Upper lobe of right lung (tissue), 1 donor: ENCODE results near the gene VASN. TPM values are rescaled to one million over a fixed set of nuclear protein-coding genes. Genes with fewer than 3 reads are reported as not detected.
"Not testable (repeated sequence)": the region's sequence is repeated elsewhere in the genome, so short reads cannot be mapped to it uniquely, and the experiment has no call there.

Experiments
- ATAC-seq: fragments of 200-7000 bp; cut with Tn5 transposase; one replicate; pipeline ENCODE4 v1.9.1; 2020; ENCODE audit warnings: mild to moderate bottlenecking, moderate library complexity
- DNase-seq: peaks from one replicate; pipeline ENCODE4 v3.0.0-alpha.2; 2020
- H3K27ac ChIP-seq: fragments of 200-600 bp; one replicate; pipeline ENCODE4 v1.8.0; 2022
- H3K27me3 ChIP-seq: fragments of 200-600 bp; one replicate; pipeline ENCODE4 v1.8.0; 2022; ENCODE audit warnings: mild to moderate bottlenecking
- H3K36me3 ChIP-seq: fragments of 200-600 bp; one replicate; pipeline ENCODE4 v1.8.0; 2022
- H3K4me1 ChIP-seq: fragments of 200-600 bp; one replicate; pipeline ENCODE4 v1.8.0; 2022
- H3K4me3 ChIP-seq: fragments of 200-600 bp; one replicate; pipeline ENCODE4 v1.8.0; 2022; ENCODE audit warnings: mild to moderate bottlenecking
- H3K9me3 ChIP-seq: fragments of 200-600 bp; one replicate; pipeline ENCODE4 v1.8.0; 2022
- intact Hi-C: fragments of 100-400 bp; cut with DNase I; formaldehyde crosslinking; loops from one replicate; pipeline ENCODE4 v1.11.0; 2022
- total RNA-seq: library from RNA; stranded (reverse); fragmentation: NEBNext Ultra II Directional; extraction: Animal tissue kit (Norgen Biotek cat#: 25700); gene quantifications from one replicate; pipeline ENCODE4 v1.2.1, GENCODE V29; 2021
- TF ChIP-seq, protein P1 (sequence below): fragments of 200-600 bp; IDR thresholded peaks from one replicate; pipeline ENCODE4 v1.8.0; 2022; ENCODE audit warnings: antibody characterized with exemption
- donor health status: DM: no; HTN: yes; CAD: no; lungs with severe emphysema.

The VASN gene
- total RNA-seq, 1 donor from 2014 or later, result 20.3 TPM

DNA sequence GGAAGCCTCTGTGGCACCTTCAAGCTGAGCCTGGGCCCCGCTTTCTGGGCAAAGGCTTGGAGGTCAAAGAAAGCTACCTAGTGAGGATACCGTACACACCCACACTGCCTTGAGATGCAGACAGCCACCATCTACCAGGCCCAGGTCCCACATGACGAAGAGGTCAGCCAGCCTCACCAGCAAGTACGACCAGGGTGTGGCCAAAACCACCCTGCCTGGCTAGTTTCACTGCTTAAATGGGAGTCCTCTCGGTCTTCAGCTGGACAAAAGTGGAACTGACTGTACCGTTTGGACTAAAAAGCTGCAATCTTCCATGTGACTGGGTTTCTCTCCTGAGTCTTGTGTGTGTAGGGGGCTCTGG, 21.6 kb downstream of the VASN start:
- Histone ChIP-seq H3K27me3 (no peaks in the 10 kb centered on the region), H3K9me3 (no peaks in the 10 kb centered on the region), H3K27ac (peak overlapping the region; percentile 63), H3K4me3 (no peak overlapping the region), H3K4me1 (peaks cover 15% of the 10 kb centered on the region), H3K36me3 (peaks cover 18% of the 10 kb centered on the region)
- intact Hi-C loops, result no loop called here
- DNase-seq, result no peak
- TF ChIP-seq, protein P1, sequence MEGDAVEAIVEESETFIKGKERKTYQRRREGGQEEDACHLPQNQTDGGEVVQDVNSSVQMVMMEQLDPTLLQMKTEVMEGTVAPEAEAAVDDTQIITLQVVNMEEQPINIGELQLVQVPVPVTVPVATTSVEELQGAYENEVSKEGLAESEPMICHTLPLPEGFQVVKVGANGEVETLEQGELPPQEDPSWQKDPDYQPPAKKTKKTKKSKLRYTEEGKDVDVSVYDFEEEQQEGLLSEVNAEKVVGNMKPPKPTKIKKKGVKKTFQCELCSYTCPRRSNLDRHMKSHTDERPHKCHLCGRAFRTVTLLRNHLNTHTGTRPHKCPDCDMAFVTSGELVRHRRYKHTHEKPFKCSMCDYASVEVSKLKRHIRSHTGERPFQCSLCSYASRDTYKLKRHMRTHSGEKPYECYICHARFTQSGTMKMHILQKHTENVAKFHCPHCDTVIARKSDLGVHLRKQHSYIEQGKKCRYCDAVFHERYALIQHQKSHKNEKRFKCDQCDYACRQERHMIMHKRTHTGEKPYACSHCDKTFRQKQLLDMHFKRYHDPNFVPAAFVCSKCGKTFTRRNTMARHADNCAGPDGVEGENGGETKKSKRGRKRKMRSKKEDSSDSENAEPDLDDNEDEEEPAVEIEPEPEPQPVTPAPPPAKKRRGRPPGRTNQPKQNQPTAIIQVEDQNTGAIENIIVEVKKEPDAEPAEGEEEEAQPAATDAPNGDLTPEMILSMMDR, result no peak
- peak; percentile 77 for ATAC-seq

DNA sequence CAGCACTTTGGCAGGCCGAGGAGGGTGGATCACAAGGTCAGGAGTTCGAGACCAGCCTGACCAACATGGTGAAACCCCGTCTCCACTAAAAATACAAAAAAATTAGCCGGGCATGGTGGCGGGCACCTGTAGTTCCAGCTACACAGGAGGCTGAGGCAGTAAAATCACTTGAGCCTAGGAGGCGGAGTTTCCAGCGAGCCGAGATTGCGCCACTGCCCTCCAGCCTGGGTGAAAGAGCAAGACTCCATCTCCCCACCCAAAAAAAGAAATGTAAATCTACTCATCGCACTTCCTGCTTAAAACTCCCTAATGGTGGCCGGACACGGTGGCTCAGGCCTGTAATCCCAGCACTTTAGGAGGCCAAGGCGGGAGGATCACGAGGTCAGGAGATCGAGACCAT, 22.2 kb downstream of the VASN start:
- H3K36me3 ChIP-seq, result peaks cover 18% of the 10 kb centered on the region
- H3K27me3 ChIP-seq, DNase-seq, H3K9me3 ChIP-seq, intact Hi-C loops, H3K27ac ChIP-seq, H3K4me3 ChIP-seq: not testable (repeated sequence)
- ATAC-seq, result peak; percentile 8
- H3K4me1 ChIP-seq, result peaks cover 15% of the 10 kb centered on the region

DNA sequence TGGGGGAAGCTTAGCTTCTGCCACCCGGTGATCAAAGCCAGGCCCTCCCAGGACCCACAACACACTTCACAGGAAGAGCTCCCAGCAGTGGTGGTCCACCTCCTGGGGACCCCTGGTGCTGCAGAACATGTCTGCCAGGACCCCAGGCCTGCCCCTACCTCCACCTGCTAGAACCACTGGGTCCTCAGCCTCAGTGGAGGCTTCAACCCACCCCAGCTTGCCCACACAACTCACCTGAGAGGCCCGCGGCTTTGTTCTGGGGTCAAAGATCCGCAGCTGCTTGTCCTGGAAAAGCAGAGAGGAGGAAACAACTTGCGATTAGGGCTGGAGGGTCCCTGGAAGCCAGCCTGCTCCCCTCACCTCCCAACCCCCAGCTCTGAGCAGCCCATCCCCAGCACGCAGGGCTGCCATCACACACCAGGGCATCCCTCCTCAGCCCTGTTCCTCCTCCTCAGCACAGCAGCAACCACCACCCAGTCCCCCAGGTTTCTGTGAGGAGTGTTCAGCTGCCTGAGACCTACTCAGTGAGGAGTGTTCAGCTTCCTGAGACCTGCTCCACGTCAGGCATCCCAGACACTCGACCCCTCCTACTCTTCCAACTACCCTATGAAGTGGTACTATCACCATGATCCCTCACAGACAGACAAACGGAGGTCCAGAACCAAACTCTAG, 23.5 kb downstream of the VASN start:
- H3K4me3 ChIP-seq, result no peak overlapping the region
- no peak overlapping the region for H3K27ac ChIP-seq
- H3K9me3 ChIP-seq, result no peaks in the 10 kb centered on the region
- peaks cover 11% of the 10 kb centered on the region for H3K4me1 ChIP-seq
- H3K27me3 ChIP-seq, result no peaks in the 10 kb centered on the region
- TF ChIP-seq, protein P1, result no peak
- intact Hi-C loops, result no loop called here
- DNase-seq, result no peak
- no peak for ATAC-seq
- H3K36me3 ChIP-seq, result peaks cover 18% of the 10 kb centered on the region

DNA sequence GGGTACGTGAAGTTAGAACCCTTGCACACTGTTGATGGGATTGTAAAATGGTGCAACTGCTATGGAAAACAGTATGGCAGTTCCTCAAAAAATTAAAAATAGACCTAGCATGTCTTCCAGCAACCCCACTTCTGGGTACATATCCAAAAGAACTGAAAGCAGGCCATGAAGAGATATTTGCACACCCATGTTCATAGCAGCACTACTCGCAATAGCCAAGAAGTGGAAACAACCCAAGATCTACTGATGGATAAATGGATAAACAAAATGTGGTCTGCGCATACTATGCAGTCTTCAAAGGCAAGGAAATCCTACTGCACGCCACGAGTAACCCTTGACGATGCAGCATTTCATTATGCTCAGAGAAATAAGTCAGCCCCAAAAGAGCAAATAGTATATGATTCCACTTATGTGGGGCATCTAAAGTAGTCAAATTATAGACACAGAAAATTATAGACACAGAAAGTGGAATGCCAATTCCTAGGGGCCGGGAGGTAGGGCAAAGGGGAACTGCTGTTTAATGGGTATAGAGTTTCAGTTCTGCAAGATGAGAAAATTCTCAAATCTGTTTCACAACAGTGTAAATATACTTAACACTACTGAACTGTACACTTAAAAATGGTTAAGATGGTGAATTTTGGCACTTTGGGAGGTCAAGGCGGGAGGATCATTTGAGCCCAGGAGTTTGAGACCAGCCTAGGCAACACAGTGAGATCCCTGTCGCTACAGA, 27.5 kb downstream of the VASN start:
- H3K27me3 ChIP-seq, result no peaks in the 10 kb centered on the region
- no peak for DNase-seq

DNA sequence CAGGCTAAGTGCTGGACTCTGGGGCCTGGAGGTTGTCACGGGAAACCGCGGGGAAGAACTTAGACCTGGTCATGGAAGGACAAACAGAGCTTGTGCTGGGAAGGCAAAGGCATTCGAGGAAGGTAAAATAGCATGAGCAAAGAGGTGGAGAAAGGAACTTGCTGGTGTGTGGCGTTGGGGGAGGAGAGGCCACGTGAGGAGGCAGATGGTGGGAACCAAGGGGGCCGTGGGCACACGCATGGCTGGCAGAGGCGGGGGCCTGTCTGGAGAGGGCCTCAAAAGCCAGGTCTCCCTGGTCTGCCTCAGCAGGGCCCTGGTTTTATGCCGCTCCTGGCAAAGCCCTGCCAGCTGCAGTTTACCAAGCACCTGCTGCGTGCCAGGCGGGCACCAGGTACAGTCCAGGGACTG, 29.4 kb downstream of the VASN start:
- peaks cover 28% of the 10 kb centered on the region for H3K36me3 ChIP-seq
- TF ChIP-seq, protein P1, result no peak
- peaks cover 4% of the 10 kb centered on the region for H3K4me1 ChIP-seq
- ATAC-seq, result no peak
- H3K27me3 ChIP-seq, result no peaks in the 10 kb centered on the region
- no peak overlapping the region for H3K4me3 ChIP-seq
- DNase-seq, result no peak
- H3K9me3 ChIP-seq, result no peaks in the 10 kb centered on the region
- H3K27ac ChIP-seq, result no peak overlapping the region
- intact Hi-C loops, result loop anchor here (5.0 kb wide), 1 partner anchor 44 kb away; no protein-coding TSS in a partner anchor

More for the DNA sequence above, 27.5 kb downstream of the VASN start:
- Histone ChIP-seq H3K4me1 (peaks cover 4% of the 10 kb centered on the region), H3K36me3 (peaks cover 21% of the 10 kb centered on the region), H3K9me3 (no peaks in the 10 kb centered on the region), H3K27ac (no peak overlapping the region), H3K4me3 (no peak overlapping the region)
- intact Hi-C loops, result no loop called here
- peak; percentile 20 for ATAC-seq
- TF ChIP-seq, protein P1, result no peak

DNA sequence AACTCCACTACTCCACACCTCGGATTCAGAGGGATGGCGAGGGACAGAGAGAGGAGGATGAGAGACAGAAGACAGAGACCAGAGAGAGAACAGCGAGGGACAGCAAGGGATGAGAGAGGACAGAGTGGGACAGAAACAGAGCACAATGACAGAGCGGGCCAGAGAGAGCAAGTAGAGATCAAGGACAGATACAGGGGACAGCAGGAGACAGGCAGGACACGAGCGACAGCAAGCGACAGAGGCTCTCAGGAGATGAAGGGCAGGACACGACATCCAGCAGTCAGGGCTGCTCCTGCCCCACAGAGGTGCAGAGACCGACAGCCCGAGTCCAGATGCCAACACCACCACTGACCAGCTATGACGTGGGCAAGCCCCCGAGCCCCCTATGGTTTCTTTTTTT, 29.9 kb downstream of the VASN start:
- Histone ChIP-seq H3K27ac (no peak overlapping the region), H3K9me3 (no peaks in the 10 kb centered on the region), H3K4me1 (peaks cover 4% of the 10 kb centered on the region), H3K36me3 (peaks cover 32% of the 10 kb centered on the region), H3K4me3 (no peak overlapping the region), H3K27me3 (no peaks in the 10 kb centered on the region)
- ATAC-seq (no peak), DNase-seq (no peak)
- TF ChIP-seq, protein P1, result no peak
- intact Hi-C loops, result loop anchor here (5.0 kb wide), 1 partner anchor 44 kb away; no protein-coding TSS in a partner anchor
